ENCODE measurements around the gene EFNA5. TPM values are rescaled to one million over a fixed set of nuclear protein-coding genes. Genes with fewer than 3 reads are reported as not detected.

EFNA5 gene
- total and polyA plus RNA-seq, 2 donors = 1.7 to 3.6 TPM

DNA sequence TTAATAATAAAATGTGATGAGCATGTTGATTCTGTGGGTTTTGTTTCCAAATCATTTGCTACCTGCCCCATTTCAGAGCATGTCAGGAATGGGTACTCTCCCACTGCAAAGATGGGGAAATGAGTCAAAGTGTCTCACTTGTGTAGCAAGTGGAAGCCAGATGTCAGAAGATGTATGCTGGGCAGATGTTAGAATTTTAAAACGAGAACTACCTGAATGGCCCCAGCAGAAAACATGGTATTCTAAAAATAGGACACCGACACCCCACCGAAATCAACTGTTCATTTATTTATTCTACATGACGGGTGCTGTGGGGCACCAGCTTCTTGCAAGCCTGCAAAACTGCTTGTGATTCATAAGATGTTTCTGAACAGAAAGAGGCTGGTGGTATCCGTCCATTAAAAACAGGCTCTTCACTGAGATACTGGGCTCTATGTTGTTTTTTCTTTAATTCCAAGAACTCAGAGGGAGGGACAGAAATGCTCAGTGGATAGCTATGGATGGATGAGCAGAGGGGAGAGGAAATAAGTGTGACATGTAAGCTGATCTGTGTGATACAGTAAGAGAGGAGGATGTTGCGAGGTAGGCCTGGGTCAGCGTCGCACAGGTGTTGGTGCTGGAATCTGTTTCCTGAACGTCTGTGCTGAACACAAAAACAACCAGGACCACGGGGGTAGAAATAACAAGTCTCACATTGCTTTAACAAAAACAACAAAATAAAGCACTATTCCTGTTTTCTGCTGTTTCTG, 157.2 kb downstream of the EFNA5 start:
- Histone ChIP-seq H3K27me3 (ENCODE audit: control insufficient read depth in 2 of 2, insufficient read depth in 1 of 2, low read length in 1 of 2) (no peaks in the 10 kb centered on the region), H3K9me3 (ENCODE audit: control insufficient read depth in 2 of 2, insufficient read depth in 1 of 2, low read length in 1 of 2) (no peaks in the 10 kb centered on the region), H3K4me1 (ENCODE audit: control insufficient read depth in 2 of 2, insufficient read depth in 2 of 2, low read length in 2 of 2) (peaks cover 27 to 35% of the 10 kb centered on the region in 2 donors), H3K4me3 (ENCODE audit: low read length in 2 of 2) (no peak overlapping the region), H3K27ac (ENCODE audit: low read depth in 1 of 2, low read length in 1 of 2) (peak overlapping the region; percentile 42 to 61), H3K36me3 (ENCODE audit: control insufficient read depth in 2 of 2, insufficient read depth in 2 of 2, low read length in 1 of 2) (no peaks in the 10 kb centered on the region)
- peak in 3 of 9 donors; percentile 14 to 46 (median 33) for DNase-seq (ENCODE audit: low read depth in 6 of 9, low spot score in 9 of 9)
- 36% methylated on average over 10 of the region's 10 CpGs for WGBS

DNA sequence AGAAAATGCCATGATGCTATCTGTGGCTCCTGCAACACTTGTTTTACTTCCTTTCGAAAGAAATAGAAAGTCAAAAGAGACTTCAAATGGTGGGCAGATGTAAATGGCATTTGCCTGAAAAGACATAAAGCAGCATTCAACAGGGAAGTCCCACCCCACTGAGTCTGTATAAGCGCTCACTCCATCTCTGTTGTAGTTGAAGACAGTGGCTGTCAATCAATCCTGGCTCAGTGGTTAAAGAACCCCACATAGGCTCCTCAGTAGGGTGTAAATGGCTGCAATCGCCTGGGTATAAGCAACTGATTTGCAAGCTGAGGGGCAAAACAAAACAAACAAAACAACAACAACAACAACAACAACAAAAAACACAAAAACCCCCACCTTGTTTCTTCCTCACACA, 158.7 kb downstream of the EFNA5 start:
- H3K27me3 ChIP-seq (ENCODE audit: control insufficient read depth in 2 of 2, insufficient read depth in 1 of 2, low read length in 1 of 2) = no peaks in the 10 kb centered on the region
- DNase-seq (ENCODE audit: low read depth in 6 of 9, low spot score in 9 of 9) = peak in 1 of 9 donors; percentile 40
- no peaks in the 10 kb centered on the region for H3K36me3 ChIP-seq (ENCODE audit: control insufficient read depth in 2 of 2, insufficient read depth in 2 of 2, low read length in 1 of 2)
- WGBS = 87% methylated on average over 3 of the region's 3 CpGs
- H3K9me3 ChIP-seq (ENCODE audit: control insufficient read depth in 2 of 2, insufficient read depth in 1 of 2, low read length in 1 of 2) = no peaks in the 10 kb centered on the region
- no peak overlapping the region for H3K4me3 ChIP-seq (ENCODE audit: low read length in 2 of 2)
- H3K4me1 ChIP-seq (ENCODE audit: control insufficient read depth in 2 of 2, insufficient read depth in 2 of 2, low read length in 2 of 2) = peaks cover 27 to 31% of the 10 kb centered on the region in 2 donors
- peak overlapping the region in 1 of 2 donors; percentile 61 for H3K27ac ChIP-seq (ENCODE audit: low read depth in 1 of 2, low read length in 1 of 2)

DNA sequence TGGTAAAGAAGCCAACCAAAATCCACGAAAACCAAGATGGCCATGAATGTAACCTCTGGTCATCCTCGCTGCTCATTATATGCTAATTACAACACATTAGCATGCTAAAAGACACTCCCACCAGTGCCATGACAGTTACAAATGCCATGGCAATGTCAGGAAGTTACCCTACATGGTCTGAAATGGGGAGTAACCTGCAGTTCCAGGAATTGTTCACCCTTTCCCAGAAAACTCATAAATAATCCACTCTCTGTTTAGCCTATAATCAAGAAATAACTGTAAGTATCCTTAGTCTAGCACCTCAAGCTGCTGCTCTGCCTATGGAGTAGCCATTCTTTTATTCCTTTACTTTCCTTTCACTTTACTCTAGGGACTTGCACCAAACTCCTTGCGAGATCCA, 160.6 kb downstream of the EFNA5 start:
- no peaks in the 10 kb centered on the region for H3K9me3 ChIP-seq (ENCODE audit: control insufficient read depth in 2 of 2, insufficient read depth in 1 of 2, low read length in 1 of 2)
- DNase-seq (ENCODE audit: low read depth in 6 of 9, low spot score in 9 of 9) = no peak
- H3K4me3 ChIP-seq (ENCODE audit: low read length in 2 of 2) = no peak overlapping the region
- no peaks in the 10 kb centered on the region for H3K36me3 ChIP-seq (ENCODE audit: control insufficient read depth in 2 of 2, insufficient read depth in 2 of 2, low read length in 1 of 2)
- H3K27ac ChIP-seq (ENCODE audit: low read depth in 1 of 2, low read length in 1 of 2) = no peak overlapping the region
- 98% methylated on average over 3 of the region's 3 CpGs for WGBS
- peaks cover 27 to 31% of the 10 kb centered on the region in 2 donors for H3K4me1 ChIP-seq (ENCODE audit: control insufficient read depth in 2 of 2, insufficient read depth in 2 of 2, low read length in 2 of 2)
- H3K27me3 ChIP-seq (ENCODE audit: control insufficient read depth in 2 of 2, insufficient read depth in 1 of 2, low read length in 1 of 2) = no peaks in the 10 kb centered on the region

DNA sequence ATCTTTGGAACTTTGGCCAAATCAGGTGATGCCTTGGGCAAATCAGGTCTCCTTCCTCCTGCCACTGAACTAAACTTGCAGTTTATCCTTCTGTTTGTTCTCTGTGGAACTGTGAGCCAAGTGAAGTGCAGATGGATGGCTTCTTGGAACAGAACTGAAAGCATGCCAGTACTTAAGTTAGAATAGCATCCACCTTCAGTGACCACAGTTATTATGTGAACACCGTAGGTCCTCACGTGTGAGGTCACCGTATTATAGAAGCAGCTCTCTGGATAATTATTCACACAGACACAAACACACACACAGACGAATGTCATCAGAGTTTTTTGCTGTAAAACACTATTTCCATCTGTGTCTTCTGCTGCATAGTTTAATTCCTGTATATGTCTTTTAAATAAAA, 162.6 kb downstream of the EFNA5 start:
- H3K27me3 ChIP-seq (ENCODE audit: control insufficient read depth in 2 of 2, insufficient read depth in 1 of 2, low read length in 1 of 2) = no peaks in the 10 kb centered on the region
- 97% methylated on average over 4 of the region's 4 CpGs for WGBS
- DNase-seq (ENCODE audit: low read depth in 6 of 9, low spot score in 9 of 9) = no peak

DNA sequence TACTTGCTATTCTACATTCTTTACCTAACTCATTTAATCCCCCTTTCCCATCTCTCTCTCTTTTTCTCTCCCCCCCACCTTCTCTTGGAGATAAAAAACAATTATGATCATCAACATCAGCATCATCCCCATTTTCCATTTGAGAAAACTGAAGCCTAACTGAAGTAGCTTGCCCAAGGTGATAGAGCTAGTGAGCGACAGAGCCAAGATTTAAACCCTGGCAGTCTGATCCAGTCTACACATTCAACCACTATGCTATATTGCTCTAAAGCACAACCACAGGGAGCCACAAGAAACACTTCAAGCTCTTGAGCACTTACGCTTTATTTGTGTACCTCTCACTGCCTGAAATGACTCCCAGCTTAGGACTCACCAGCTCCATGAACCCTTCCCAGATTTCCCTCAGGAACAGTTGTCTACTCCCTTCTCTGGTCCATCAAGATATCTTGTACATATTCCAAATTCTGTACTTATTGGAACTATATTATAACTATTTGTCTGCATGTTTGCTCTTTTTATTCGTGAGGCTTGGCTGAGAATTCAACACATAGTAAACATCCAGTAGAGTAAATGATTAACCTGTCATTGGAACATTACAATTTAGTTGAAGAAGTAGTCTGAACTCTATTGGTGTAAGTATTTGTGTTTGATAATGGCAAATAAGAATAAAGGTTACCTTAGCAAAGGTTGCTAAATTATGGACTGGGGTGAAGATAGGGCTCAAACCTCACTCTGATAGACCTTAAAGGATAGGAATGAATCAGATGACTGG, 164.8 kb downstream of the EFNA5 start:
- 62% methylated on average over 3 of the region's 3 CpGs for WGBS
- Histone ChIP-seq H3K27ac (ENCODE audit: low read depth in 1 of 2, low read length in 1 of 2) (no peak overlapping the region), H3K4me3 (ENCODE audit: low read length in 2 of 2) (no peak overlapping the region), H3K27me3 (ENCODE audit: control insufficient read depth in 2 of 2, insufficient read depth in 1 of 2, low read length in 1 of 2) (no peaks in the 10 kb centered on the region), H3K9me3 (ENCODE audit: control insufficient read depth in 2 of 2, insufficient read depth in 1 of 2, low read length in 1 of 2) (no peaks in the 10 kb centered on the region), H3K36me3 (ENCODE audit: control insufficient read depth in 2 of 2, insufficient read depth in 2 of 2, low read length in 1 of 2) (no peaks in the 10 kb centered on the region), H3K4me1 (ENCODE audit: control insufficient read depth in 2 of 2, insufficient read depth in 2 of 2, low read length in 2 of 2) (peaks cover 0 to 8% of the 10 kb centered on the region in 2 donors)
- no peak for DNase-seq (ENCODE audit: low read depth in 6 of 9, low spot score in 9 of 9)

More for the DNA sequence above, 162.6 kb downstream of the EFNA5 start:
- H3K9me3 ChIP-seq (ENCODE audit: control insufficient read depth in 2 of 2, insufficient read depth in 1 of 2, low read length in 1 of 2) = no peaks in the 10 kb centered on the region
- no peak overlapping the region for H3K4me3 ChIP-seq (ENCODE audit: low read length in 2 of 2)
- H3K36me3 ChIP-seq (ENCODE audit: control insufficient read depth in 2 of 2, insufficient read depth in 2 of 2, low read length in 1 of 2) = no peaks in the 10 kb centered on the region
- peaks cover 10 to 12% of the 10 kb centered on the region in 2 donors for H3K4me1 ChIP-seq (ENCODE audit: control insufficient read depth in 2 of 2, insufficient read depth in 2 of 2, low read length in 2 of 2)
- H3K27ac ChIP-seq (ENCODE audit: low read depth in 1 of 2, low read length in 1 of 2) = no peak overlapping the region

DNA sequence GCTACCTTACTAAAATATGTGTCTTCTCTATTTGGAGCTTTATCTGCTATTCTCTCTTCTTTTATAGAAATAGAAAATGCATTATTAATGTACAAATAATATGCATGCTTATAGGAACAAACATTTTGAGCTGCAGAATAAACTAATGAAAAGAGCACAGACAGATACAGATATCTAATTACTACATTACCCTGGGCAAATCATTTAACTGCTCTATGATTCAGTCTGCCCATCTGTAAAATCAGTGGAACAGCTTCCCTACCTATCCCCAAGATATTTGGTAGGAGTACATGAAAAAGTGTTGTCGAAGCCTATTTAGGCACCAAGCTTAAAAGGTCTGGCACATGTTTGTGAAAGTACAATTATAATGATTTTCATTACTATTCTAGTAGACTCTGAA, 166.3 kb downstream of the EFNA5 start:
- Histone ChIP-seq H3K27me3 (ENCODE audit: control insufficient read depth in 2 of 2, insufficient read depth in 1 of 2, low read length in 1 of 2) (no peaks in the 10 kb centered on the region), H3K9me3 (ENCODE audit: control insufficient read depth in 2 of 2, insufficient read depth in 1 of 2, low read length in 1 of 2) (no peaks in the 10 kb centered on the region), H3K27ac (ENCODE audit: low read depth in 1 of 2, low read length in 1 of 2) (no peak overlapping the region), H3K4me1 (ENCODE audit: control insufficient read depth in 2 of 2, insufficient read depth in 2 of 2, low read length in 2 of 2) (peaks cover 0 to 8% of the 10 kb centered on the region in 2 donors), H3K36me3 (ENCODE audit: control insufficient read depth in 2 of 2, insufficient read depth in 2 of 2, low read length in 1 of 2) (no peaks in the 10 kb centered on the region), H3K4me3 (ENCODE audit: low read length in 2 of 2) (no peak overlapping the region)
- 58% methylated on average over 1 of the region's 1 CpG for WGBS
- no peak for DNase-seq (ENCODE audit: low read depth in 6 of 9, low spot score in 9 of 9)

DNA sequence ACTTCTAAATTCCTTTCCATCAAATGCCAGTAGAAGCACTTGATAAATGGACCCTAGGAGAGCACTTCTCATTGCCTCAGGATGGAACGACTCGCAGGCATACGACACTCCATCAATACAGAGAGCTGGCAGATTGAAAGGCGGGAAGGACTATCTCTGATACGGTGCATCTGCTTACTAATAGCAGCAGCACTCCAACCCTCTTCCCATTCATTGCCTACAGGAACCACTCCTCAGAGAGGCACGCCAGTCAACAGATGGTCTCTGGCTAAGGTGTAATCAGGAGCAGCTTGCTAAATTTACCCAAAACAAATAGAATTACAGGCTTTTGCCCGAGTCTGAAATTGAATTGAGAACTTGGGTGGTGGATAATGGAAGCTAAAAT, 168.1 kb downstream of the EFNA5 start:
- WGBS = 95% methylated on average over 7 of the region's 7 CpGs
- DNase-seq (ENCODE audit: low read depth in 6 of 9, low spot score in 9 of 9) = no peak
- H3K4me3 ChIP-seq (ENCODE audit: low read length in 2 of 2) = no peak overlapping the region

DNA sequence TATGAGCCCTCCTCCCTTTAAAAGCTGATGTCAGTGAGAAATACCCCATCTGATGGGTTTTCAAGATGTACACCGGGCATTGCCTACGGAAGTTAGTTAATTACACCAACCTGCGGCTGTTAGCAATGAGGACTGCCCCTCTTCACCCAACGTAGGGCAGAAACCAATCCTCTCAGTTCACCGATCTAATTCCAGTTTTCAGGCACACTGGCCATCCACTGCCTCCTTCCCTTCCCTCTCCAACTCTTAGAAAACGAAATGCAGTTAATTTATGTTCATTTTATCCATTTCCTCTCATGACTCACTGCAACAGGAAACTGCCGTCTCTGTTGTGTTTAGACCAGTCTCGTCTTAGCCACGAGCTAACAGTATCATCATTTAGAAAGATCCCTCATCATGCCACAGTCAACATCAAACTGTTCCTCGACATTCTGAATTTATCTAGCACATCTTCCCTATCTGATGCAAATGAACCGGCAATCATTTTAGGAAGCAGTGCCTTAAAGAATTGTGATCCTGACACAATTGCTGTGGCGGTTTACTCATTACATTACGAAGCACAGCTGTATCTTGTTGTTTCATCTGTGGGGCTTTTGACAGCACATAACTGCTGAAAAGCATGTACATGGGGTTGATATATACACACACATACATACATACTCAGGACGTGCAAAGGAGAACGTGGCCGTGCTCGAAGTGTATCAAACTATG, 168.6 kb downstream of the EFNA5 start:
- Histone ChIP-seq H3K4me1 (ENCODE audit: control insufficient read depth in 2 of 2, insufficient read depth in 2 of 2, low read length in 2 of 2) (peaks cover 0 to 8% of the 10 kb centered on the region in 2 donors), H3K9me3 (ENCODE audit: control insufficient read depth in 2 of 2, insufficient read depth in 1 of 2, low read length in 1 of 2) (no peaks in the 10 kb centered on the region), H3K4me3 (ENCODE audit: low read length in 2 of 2) (no peak overlapping the region), H3K36me3 (ENCODE audit: control insufficient read depth in 2 of 2, insufficient read depth in 2 of 2, low read length in 1 of 2) (no peaks in the 10 kb centered on the region), H3K27ac (ENCODE audit: low read depth in 1 of 2, low read length in 1 of 2) (peak overlapping the region in 1 of 2 donors; percentile 26), H3K27me3 (ENCODE audit: control insufficient read depth in 2 of 2, insufficient read depth in 1 of 2, low read length in 1 of 2) (no peaks in the 10 kb centered on the region)
- peak in 1 of 9 donors; percentile 36 for DNase-seq (ENCODE audit: low read depth in 6 of 9, low spot score in 9 of 9)
- WGBS = 74% methylated on average over 17 of the region's 17 CpGs

More for the DNA sequence above, 168.1 kb downstream of the EFNA5 start:
- H3K4me1 ChIP-seq (ENCODE audit: control insufficient read depth in 2 of 2, insufficient read depth in 2 of 2, low read length in 2 of 2) = peaks cover 0 to 8% of the 10 kb centered on the region in 2 donors
- H3K36me3 ChIP-seq (ENCODE audit: control insufficient read depth in 2 of 2, insufficient read depth in 2 of 2, low read length in 1 of 2) = no peaks in the 10 kb centered on the region
- no peaks in the 10 kb centered on the region for H3K9me3 ChIP-seq (ENCODE audit: control insufficient read depth in 2 of 2, insufficient read depth in 1 of 2, low read length in 1 of 2)
- no peaks in the 10 kb centered on the region for H3K27me3 ChIP-seq (ENCODE audit: control insufficient read depth in 2 of 2, insufficient read depth in 1 of 2, low read length in 1 of 2)
- peak overlapping the region in 1 of 2 donors; percentile 26 for H3K27ac ChIP-seq (ENCODE audit: low read depth in 1 of 2, low read length in 1 of 2)

DNA sequence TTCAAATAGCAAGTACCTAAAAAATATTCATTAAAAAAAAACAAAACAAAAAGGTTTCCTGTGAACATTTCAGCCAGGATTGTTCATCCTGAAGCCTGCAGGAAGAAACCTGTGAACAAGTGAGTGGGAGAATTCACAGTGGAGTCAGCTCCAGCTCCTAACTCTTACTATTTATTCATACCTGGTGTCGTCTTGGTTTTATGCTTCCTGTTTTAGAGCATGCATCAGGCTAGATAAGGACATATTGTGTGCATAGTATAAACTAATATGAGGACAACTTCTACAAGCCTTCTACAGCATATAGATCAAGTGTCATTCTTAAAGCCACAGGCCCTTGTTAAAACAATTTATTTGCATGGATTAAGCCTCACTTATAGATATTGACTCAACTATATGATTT, 169.9 kb downstream of the EFNA5 start:
- Histone ChIP-seq H3K36me3 (ENCODE audit: control insufficient read depth in 2 of 2, insufficient read depth in 2 of 2, low read length in 1 of 2) (no peaks in the 10 kb centered on the region), H3K4me3 (ENCODE audit: low read length in 2 of 2) (no peak overlapping the region), H3K9me3 (ENCODE audit: control insufficient read depth in 2 of 2, insufficient read depth in 1 of 2, low read length in 1 of 2) (no peaks in the 10 kb centered on the region), H3K27ac (ENCODE audit: low read depth in 1 of 2, low read length in 1 of 2) (no peak overlapping the region), H3K27me3 (ENCODE audit: control insufficient read depth in 2 of 2, insufficient read depth in 1 of 2, low read length in 1 of 2) (no peaks in the 10 kb centered on the region), H3K4me1 (ENCODE audit: control insufficient read depth in 2 of 2, insufficient read depth in 2 of 2, low read length in 2 of 2) (peaks cover 0 to 8% of the 10 kb centered on the region in 2 donors)
- no peak for DNase-seq (ENCODE audit: low read depth in 6 of 9, low spot score in 9 of 9)
- 13% methylated on average over 1 of the region's 1 CpG for WGBS
